Fibroblast of pulmonary artery (primary cell): Measurements from ENCODE around the gene RNF167.

Source experiments
- DNase-seq: peaks from one replicate; pipeline ENCODE4 v3.0.0-alpha.2; 2010; ENCODE audit warnings: low read depth
- H3K4me3 ChIP-seq: replicated peaks from 2 replicates; pipeline ENCODE4 v1.5.1; 2011; ENCODE audit warnings: low read depth, mild to moderate bottlenecking, control low read depth, low read length, moderate library complexity
- CTCF ChIP-seq: IDR thresholded peaks from 2 replicates; pipeline ENCODE4 v1.5.1; 2011; ENCODE audit warnings: mild to moderate bottlenecking, control low read depth, low read length, inconsistent platforms; ENCODE audit errors: missing control alignments

Gene RNF167

GRCh38 chr17:4987767-4988567 is 47.9 kb downstream of the RNF167 start:
- no peak for TF ChIP-seq CTCF
- H3K4me3 ChIP-seq, result peak overlapping the region; percentile 81
- no peak for DNase-seq

- DNase-seq, result no peak
- TF ChIP-seq CTCF, result no peak
- H3K4me3 ChIP-seq, result no peak overlapping the region
Observed at GRCh38 chr17:4994081-4994595, 54.1 kb downstream of the RNF167 start.
